ENCODE results near the gene GLT8D2.

GLT8D2 gene

GRCh38 chr12:103947871-103948555 is 102.0 kb downstream of the GLT8D2 start:
- DNase-seq (ENCODE audit: low read depth): no peak

GRCh38 chr12:103944964-103945363 is 105.0 kb downstream of the GLT8D2 start:
- DNase-seq (ENCODE audit: low read depth): no peak

All from stimulated activated CD8-positive, alpha-beta memory T cell treated with anti-CD3 and anti-CD28 coated beads, Interleukin-15, amount 100 ng/mL, for 1 hour (primary cell).